Muscle layer of duodenum (tissue), 2 donors: ENCODE measurements around the gene ATG4B.
A peak's percentile ranks its signal among the peaks of the same experiment; 100 is the strongest.

Experiments
- H3K27ac ChIP-seq: one replicate; pipeline ENCODE4 v1.7.0; 2013; ENCODE audit warnings: mild to moderate bottlenecking, low read length
- H3K27me3 ChIP-seq: one replicate; pipeline ENCODE4 v1.7.0; 2013; ENCODE audit warnings: low read depth, mild to moderate bottlenecking, control low read depth, low read length
- H3K36me3 ChIP-seq, 2 donors: one replicate each; pipeline ENCODE4 v1.7.0; 2013; ENCODE audit warnings: low read length in 2 of 2, control low read depth in 1 of 2, mild to moderate bottlenecking in 1 of 2; ENCODE audit not compliant: insufficient read depth in 2 of 2, control insufficient read depth in 1 of 2
- H3K4me1 ChIP-seq, 2 donors: one replicate each; pipeline ENCODE4 v1.7.0; 2013; ENCODE audit warnings: low read length in 2 of 2, mild to moderate bottlenecking in 2 of 2, control low read depth in 1 of 2, moderate library complexity in 1 of 2; ENCODE audit not compliant: insufficient read depth in 2 of 2, control insufficient read depth in 1 of 2
- H3K4me3 ChIP-seq, 2 donors: one replicate each; pipeline ENCODE4 v1.7.0; 2013; ENCODE audit warnings: low read length in 2 of 2, low read depth in 1 of 2, mild to moderate bottlenecking in 1 of 2
- H3K9me3 ChIP-seq, 2 donors: one replicate each; pipeline ENCODE4 v1.7.0; 2013; ENCODE audit warnings: low read length in 2 of 2, control low read depth in 1 of 2, mild to moderate bottlenecking in 1 of 2; ENCODE audit not compliant: control insufficient read depth in 1 of 2
- donor health status: healthy.

The ATG4B gene

DNA sequence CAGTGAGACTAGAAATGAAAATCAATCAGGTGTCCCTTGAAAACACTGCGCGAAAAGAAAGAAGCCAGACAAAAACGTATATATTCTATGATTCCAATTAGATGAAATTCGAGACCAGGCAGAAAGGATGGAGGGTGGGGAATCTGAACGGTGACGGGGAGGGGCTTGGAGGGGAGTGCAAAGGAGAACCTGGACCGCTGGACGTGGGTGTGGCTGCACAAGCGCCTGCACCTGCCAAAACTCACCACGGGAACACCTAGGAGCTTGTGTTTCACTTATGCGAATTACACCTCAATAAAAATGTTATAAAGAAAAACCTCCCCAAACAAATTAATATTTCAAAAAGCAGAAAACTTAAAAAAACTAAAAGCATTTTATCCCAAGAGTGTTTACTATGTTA, 22.5 kb upstream of the ATG4B start:
- Histone ChIP-seq H3K27ac (no peak overlapping the region), H3K36me3 (no peaks in the 10 kb centered on the region), H3K9me3 (no peaks in the 10 kb centered on the region), H3K4me1 (peaks cover 7 to 13% of the 10 kb centered on the region in 2 donors), H3K4me3 (no peak overlapping the region), H3K27me3 (no peaks in the 10 kb centered on the region)

DNA sequence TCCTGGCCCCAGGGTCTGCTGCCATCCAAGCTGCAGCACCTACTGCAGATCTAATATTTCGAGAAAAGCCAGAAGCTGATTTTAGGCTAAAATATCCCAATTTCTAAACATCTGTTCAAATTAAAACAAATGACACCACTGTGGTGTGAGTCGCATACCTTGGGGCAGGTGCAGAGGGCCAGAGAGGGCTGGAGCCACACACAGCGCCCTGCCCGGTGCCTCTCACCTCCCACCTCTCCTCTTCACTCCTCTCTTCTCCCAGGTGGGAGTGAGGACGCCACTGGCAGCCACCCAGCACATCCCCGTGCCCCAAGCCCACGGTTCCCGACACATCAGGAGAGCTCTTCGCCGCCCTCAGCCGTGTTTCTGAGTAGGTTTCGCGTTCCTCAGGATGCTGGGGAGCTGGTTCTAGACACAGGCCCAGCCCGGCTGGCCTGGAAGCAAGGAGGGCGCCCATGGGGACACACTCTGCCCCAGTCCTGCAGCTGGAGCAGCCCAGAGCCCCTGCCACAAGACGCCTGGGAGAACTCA, 21.9 kb upstream of the ATG4B start:
- no peak overlapping the region for H3K4me3 ChIP-seq
- H3K9me3 ChIP-seq, result no peaks in the 10 kb centered on the region
- no peaks in the 10 kb centered on the region for H3K27me3 ChIP-seq
- H3K36me3 ChIP-seq, result no peaks in the 10 kb centered on the region
- H3K4me1 ChIP-seq, result peaks cover 7 to 11% of the 10 kb centered on the region in 2 donors
- H3K27ac ChIP-seq, result no peak overlapping the region

DNA sequence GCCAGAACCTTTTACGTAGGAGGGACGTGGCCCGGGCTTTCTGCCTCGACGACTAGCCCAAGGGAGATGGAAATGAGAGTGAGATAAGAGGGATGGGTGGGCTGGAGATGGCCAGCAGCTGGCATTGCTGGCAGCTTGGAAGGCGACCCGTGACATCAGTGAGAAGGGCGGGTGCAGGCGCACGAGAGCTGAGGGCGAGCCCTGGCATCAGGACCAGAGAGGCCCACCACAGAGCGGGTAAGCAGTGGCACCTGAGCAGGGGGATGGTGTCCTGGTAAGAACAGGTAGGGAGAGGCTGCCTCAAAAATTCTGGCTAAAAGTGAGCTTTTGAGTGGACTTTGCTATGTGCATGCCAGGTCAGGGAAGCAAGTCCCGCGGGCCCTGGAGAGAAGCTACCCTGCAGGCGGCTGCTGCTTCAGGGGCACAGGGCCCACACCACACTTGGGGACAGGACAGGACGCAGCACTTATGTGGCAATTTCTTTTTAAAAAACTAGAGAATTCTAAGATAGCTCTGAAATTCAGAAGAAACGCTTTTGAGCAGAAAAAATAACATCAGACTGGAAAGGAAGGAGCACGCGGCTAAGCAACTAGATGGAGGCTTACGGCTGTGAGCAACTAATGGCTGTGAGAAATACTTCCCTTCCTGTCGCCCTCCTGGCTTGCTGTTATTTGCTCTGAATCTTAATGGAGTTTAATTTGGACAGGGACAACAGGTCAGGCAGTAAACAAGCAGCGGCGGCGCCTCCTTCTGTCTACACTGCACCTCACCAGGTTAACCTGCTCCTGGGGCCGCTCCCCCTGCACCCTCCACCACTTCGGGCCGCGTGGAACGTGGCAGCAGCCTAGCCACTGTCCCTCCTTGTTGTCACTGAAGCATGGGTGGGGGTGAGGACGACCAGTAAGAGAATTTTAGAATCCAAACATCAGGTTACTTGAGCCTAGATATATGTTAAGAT, 21.0 kb upstream of the ATG4B start:
- Histone ChIP-seq H3K4me3 (no peak overlapping the region), H3K27me3 (no peaks in the 10 kb centered on the region), H3K4me1 (peaks cover 7% of the 10 kb centered on the region in 2 donors), H3K36me3 (no peaks in the 10 kb centered on the region), H3K27ac (no peak overlapping the region), H3K9me3 (no peaks in the 10 kb centered on the region)

DNA sequence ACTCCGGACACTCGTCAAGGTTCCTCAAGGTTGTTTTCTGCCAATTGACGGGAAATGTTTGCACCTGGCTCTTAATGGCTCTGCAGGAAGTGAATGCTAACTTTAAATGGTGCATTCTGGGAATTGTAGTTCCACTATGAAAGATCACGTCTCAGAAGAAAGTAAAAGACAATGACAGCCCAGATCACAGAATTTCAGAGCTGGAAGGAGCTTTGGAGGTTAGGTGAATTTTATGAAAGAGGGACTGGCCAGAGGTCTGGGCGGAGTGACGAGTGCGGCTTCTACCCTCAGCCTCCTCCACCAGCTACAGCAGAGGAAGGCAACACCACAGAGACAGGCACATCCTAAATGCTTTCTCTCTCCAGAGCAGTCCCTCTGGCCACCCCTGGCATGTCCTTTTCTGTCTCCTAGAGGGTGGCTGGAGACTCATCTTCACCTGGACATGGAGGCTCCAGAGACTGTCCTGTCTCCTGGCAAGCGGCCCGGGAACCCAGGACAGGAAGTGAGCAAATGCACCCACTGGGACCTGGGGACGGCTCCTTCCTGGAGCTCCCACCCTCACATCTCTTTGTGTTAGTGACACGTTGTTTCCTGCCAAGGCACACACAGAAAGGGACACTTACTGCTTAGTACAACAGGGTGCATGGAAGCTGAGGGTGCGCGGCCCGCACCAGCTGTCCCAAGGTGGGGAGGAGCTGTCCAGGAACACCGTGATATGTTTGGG, 19.9 kb upstream of the ATG4B start:
- H3K9me3 ChIP-seq, result no peaks in the 10 kb centered on the region
- peaks cover 3% of the 10 kb centered on the region in 2 donors for H3K4me1 ChIP-seq
- no peaks in the 10 kb centered on the region for H3K27me3 ChIP-seq
- no peaks in the 10 kb centered on the region for H3K36me3 ChIP-seq
- peak overlapping the region in 1 of 2 donors; percentile 67 for H3K4me3 ChIP-seq
- H3K27ac ChIP-seq, result peak overlapping the region; percentile 65

DNA sequence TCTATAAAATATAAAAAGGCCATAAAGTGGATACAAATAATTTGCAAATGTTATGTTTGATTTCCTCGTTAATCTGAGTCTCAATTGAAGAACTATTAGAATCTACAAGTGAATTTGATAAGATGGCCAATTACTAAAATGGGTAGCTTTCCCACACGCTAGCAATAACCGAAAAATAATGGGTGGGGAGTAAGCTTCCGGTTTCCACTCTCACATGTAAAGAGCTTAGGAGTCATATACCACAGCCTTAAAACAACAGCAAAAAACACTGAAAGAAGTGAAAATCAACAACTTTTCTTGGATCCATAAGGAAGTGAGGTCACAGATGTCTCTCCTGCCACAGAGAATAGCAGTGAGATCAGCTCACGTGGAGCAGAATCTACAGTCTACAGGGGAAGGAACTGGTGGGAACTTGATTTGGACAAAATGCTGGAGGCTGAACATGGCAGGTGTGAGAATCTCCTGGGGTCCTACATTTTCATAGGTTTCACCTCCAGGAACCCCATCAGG, 19.1 kb upstream of the ATG4B start:
- no peak overlapping the region for H3K27ac ChIP-seq

DNA sequence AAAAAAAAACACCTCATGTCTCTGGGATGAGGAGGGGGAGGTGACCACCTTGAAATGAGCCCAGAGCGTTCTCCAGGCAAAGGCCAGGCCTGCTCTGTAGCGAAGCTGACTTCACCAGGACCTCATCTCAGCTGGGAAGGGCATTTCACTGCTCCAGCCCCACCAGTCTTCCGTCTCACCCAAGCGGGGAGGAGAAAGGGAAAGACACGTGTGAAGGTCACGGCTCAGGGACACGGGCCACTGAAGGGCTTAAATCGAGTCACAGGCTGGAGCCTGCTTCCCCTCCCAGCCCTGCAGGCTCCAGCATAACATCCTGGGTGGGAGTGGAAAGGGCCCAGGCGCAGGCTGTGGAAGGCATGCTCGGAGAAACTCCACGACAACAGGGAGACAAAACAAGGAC, 18.7 kb upstream of the ATG4B start:
- H3K27ac ChIP-seq, result no peak overlapping the region
- H3K27me3 ChIP-seq, result no peaks in the 10 kb centered on the region
- no peaks in the 10 kb centered on the region for H3K36me3 ChIP-seq
- H3K4me1 ChIP-seq, result peaks cover 3% of the 10 kb centered on the region in 2 donors
- no peaks in the 10 kb centered on the region for H3K9me3 ChIP-seq
- H3K4me3 ChIP-seq, result no peak overlapping the region

More for the DNA sequence above, 19.1 kb upstream of the ATG4B start:
- Histone ChIP-seq H3K9me3 (no peaks in the 10 kb centered on the region), H3K4me1 (peaks cover 3% of the 10 kb centered on the region in 2 donors), H3K36me3 (no peaks in the 10 kb centered on the region), H3K27me3 (no peaks in the 10 kb centered on the region), H3K4me3 (no peak overlapping the region)

DNA sequence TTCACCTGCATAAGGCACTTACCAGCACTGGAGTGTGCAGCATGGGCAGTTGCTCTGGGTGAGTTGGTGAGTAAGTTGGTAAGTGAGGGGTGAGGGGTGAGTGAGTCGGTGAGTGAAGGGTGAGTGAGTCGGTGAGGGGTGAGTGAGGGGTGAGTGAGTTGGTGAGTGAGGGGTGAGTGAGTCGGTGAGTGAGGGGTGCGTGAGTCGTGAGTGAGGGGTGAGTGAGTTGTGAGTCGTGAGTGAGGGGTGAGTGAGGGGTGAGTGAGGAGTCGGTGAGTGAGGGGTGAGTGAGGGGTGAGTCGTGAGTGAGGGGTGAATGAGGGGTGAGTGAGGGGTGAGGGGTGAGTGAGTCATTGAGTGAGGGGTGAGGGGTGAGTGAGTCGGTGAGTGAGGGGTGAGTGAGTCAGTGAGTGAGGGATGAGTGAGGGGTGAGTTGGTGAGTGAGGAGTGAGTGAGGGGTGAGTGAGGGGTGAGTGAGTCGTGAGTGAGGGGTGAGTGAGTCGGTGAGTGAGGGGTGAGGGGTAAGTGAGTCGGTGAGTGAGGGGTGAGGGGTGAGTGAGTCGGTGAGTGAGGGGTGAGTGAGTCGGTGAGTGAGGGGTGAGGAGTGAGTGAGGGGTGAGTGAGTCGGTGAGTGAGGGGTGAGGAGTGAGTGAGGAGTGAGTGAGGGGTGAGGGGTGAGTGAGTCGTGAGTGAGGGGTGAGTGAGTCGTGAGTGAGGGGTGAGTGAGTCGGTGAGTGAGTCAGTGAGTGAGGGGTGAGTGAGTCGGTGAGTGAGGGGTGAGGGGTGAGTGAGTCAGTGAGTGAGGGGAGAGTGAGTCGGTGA, 17.7 kb upstream of the ATG4B start:
- H3K4me3 ChIP-seq, result no peak overlapping the region
- peaks cover 0 to 3% of the 10 kb centered on the region in 2 donors for H3K4me1 ChIP-seq
- H3K36me3 ChIP-seq, result no peaks in the 10 kb centered on the region
- no peaks in the 10 kb centered on the region for H3K9me3 ChIP-seq
- H3K27ac ChIP-seq, result no peak overlapping the region
- H3K27me3 ChIP-seq, result no peaks in the 10 kb centered on the region

DNA sequence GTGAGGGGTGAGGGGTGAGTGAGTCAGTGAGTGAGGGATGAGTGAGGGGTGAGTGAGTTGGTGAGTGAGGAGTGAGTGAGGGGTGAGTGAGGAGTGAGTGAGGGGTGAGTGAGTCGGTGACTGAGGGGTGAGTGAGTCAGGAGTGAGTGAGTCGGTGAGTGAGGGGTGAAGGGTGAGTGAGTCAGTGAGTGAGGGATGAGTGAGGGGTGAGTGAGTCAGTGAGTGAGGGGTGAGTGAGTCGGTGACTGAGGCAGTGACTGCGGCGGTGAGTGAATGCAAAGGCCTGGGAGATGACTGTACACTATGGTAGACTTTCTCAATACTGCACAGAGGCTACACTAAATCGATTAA, 17.1 kb upstream of the ATG4B start:
- no peak overlapping the region for H3K4me3 ChIP-seq

DNA sequence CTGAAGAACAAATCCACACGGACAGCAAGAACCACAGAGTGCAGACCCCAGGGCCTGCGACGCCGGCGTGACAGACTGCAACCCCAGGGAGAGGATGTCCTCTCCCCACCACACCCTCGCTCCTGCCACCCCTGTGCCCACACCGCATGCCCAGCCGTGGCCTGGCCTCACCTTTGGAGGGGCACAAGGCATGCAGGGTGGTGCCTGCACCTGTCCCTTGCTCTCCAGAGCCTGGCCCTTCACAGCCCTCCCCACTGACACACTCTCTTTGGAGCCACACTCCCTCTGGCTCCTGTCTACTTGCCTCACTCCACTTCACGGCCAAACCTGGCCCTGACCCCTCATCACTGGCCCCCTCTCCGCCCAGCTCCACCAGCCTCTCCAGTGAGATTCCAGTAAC, 9.8 kb upstream of the ATG4B start:
- no peaks in the 10 kb centered on the region for H3K4me1 ChIP-seq
- peaks cover 12 to 19% of the 10 kb centered on the region in 2 donors for H3K36me3 ChIP-seq
- H3K4me3 ChIP-seq, result no peak overlapping the region
- no peak overlapping the region for H3K27ac ChIP-seq
- no peaks in the 10 kb centered on the region for H3K9me3 ChIP-seq
- H3K27me3 ChIP-seq, result no peaks in the 10 kb centered on the region

More for the DNA sequence above, 17.1 kb upstream of the ATG4B start:
- H3K4me1 ChIP-seq, result peaks cover 0 to 3% of the 10 kb centered on the region in 2 donors
- no peaks in the 10 kb centered on the region for H3K9me3 ChIP-seq
- no peak overlapping the region for H3K27ac ChIP-seq
- H3K36me3 ChIP-seq, result no peaks in the 10 kb centered on the region
- H3K27me3 ChIP-seq, result no peaks in the 10 kb centered on the region

DNA sequence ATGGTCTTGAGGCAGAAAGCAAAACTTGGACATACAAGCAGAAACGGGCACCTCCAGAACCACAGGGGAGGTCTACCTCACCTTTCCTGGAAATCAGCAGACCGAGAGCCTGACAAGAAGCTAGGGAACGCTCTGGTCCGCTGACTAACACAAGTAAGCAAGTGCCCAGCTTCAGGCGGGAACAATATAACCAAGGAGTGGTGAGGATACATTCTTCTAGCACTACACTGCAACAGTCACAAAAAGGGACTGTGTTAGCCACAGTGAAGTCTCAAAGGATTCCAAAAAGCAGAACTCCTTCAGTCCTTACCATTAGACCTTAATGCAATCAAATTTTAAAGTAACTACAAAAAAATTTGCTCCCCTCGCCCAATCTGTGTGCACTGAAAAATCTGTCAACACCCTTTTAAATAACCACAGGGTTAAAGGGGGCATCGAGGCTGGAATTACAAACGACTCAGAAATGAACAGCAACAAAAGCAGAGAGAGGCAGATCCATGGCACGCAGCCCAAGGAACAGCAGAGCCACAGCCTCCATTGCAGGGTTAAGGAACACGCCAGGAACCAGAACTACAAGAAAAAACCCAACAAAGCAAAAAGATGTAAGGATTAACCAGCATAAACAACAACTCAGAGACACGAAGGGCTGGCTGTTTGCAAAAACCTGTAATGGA, 7.6 kb upstream of the ATG4B start:
- Histone ChIP-seq H3K36me3 (peaks cover 21 to 31% of the 10 kb centered on the region in 2 donors), H3K27ac (no peak overlapping the region), H3K27me3 (no peaks in the 10 kb centered on the region), H3K4me1 (peaks cover 0 to 6% of the 10 kb centered on the region in 2 donors), H3K4me3 (no peak overlapping the region), H3K9me3 (no peaks in the 10 kb centered on the region)
